ENCODE results near the gene NKAPD1. TPM values are rescaled to one million over a fixed set of nuclear protein-coding genes. Genes with fewer than 3 reads are reported as not detected.

The NKAPD1 gene
- total RNA-seq, 5 donors from 2014 or later (not counting 1 experiment from before 2014, with no cell fraction given): 14.6 to 22.1 (median 17.7) TPM

DNA sequence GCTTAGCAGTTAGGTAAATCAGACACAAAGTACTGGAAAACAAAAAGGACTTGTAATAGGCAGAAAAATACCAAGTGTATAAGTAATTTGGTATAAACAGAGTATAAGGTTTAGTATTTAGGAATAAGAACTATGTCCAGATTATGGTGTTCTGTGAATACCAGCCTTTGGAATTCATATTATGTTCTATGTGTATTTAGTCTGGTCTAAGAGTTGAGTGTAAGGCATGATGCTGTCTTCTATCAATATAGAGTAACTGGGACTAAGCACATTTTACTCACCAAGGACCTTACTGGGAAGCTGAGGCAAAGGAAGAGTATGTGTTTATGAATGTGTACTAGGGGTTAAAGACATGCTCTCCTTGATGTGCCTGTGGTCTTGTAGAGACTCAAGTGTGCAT, 22.1 kb downstream of the NKAPD1 start:
- H3K9me3 Mint-ChIP-seq: no peaks in the 10 kb centered on the region
- POLR2A ChIA-PET: no interaction called here

GRCh38 chr11:112097734-112098528, 23.8 kb downstream of the NKAPD1 start:
- Histone ChIP-seq H3K4me3 (ENCODE audit: control insufficient read depth in 1 of 2, extremely low read depth in 1 of 2, low read length in 1 of 2) (no peak overlapping the region), H3K27ac (ENCODE audit: low read length) (no peak overlapping the region), H3K36me3 (ENCODE audit: control insufficient read depth in 2 of 2, extremely low read depth in 1 of 2, insufficient read depth in 1 of 2, low read length in 1 of 2) (peaks cover 0 to 26% of the 10 kb centered on the region in 2 donors), H3K4me1 (ENCODE audit: control insufficient read depth in 1 of 2, extremely low read depth in 1 of 2, insufficient read depth in 2 of 2, low read length in 2 of 2) (no peaks in the 10 kb centered on the region), H3K27me3 (replicated peaks in 1 of 2; ENCODE audit: control insufficient read depth in 2 of 2, extremely low read depth in 1 of 2, insufficient read depth in 2 of 2, low read length in 1 of 2) (no peaks in the 10 kb centered on the region), H3K9me3 (no peaks in the 10 kb centered on the region)
- Mint-ChIP-seq H3K27ac (no peak overlapping the region), H3K9me3 (no peaks in the 10 kb centered on the region), H3K4me1 (peaks cover 0 to 11% (median 0%) of the 10 kb centered on the region in 3 donors), H3K4me3 (no peak overlapping the region), H3K27me3 (no peaks in the 10 kb centered on the region), H3K36me3 (peaks cover 29% of the 10 kb centered on the region)
- ChIA-PET CTCF (interaction anchor here in 1 of 2 donors (0.5 kb wide), 1 partner anchor 13 kb away, joined by 3 read pairs; no protein-coding TSS in a partner anchor), POLR2A (interaction anchor here in 1 of 2 donors (0.6 kb wide), 1 partner anchor 1756 kb away, joined by 3 read pairs; no protein-coding TSS in a partner anchor)
- DNase-seq (no peak), ATAC-seq (replicated peaks in 1 of 4) (no peak)
- 96% methylated on average over 7 of the region's 11 CpGs for WGBS (ENCODE audit: insufficient coverage)

More for the DNA sequence above, 22.1 kb downstream of the NKAPD1 start:
- ATAC-seq (replicated peaks in 1 of 4): no peak
- H3K36me3 ChIP-seq (ENCODE audit: control insufficient read depth in 2 of 2, extremely low read depth in 1 of 2, insufficient read depth in 1 of 2, low read length in 1 of 2): peaks cover 0 to 36% of the 10 kb centered on the region in 2 donors
- Mint-ChIP-seq H3K36me3 (peaks cover 45% of the 10 kb centered on the region), H3K4me1 (peaks cover 0 to 11% (median 5%) of the 10 kb centered on the region in 3 donors), H3K4me3 (no peak overlapping the region), H3K27me3 (no peaks in the 10 kb centered on the region), H3K27ac (no peak overlapping the region)
- CTCF ChIA-PET: interaction anchor here in 1 of 2 donors (0.6 to 1.0 kb wide), 2 partner anchors 18 to 1236 kb away, joined by 4 read pairs; no protein-coding TSS in a partner anchor
- no peak overlapping the region for H3K27ac ChIP-seq (ENCODE audit: low read length)
- no peak overlapping the region for H3K4me3 ChIP-seq (ENCODE audit: control insufficient read depth in 1 of 2, extremely low read depth in 1 of 2, low read length in 1 of 2)
- no peaks in the 10 kb centered on the region for H3K27me3 ChIP-seq (replicated peaks in 1 of 2; ENCODE audit: control insufficient read depth in 2 of 2, extremely low read depth in 1 of 2, insufficient read depth in 2 of 2, low read length in 1 of 2)
- H3K9me3 ChIP-seq: no peaks in the 10 kb centered on the region
- no peaks in the 10 kb centered on the region for H3K4me1 ChIP-seq (ENCODE audit: control insufficient read depth in 1 of 2, extremely low read depth in 1 of 2, insufficient read depth in 2 of 2, low read length in 2 of 2)
- no peak for DNase-seq

DNA sequence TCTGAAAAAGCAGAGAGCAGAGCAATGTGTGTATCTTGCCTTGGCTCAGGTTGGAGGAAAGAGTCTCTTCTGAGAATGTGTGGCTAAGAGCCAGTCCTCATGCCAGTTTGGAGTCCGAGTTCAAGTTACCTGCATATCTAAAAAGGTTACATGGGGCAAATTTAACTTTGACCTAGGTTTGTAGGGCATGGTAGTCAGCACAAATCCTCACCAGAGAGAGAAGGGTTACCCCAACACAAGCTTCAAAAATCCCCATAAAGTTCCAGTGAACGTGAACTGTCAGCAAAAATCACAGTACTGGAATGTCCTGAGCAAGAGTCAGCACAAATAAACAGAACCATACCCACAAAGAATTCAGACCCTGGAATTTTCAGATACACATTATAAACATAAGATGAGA, 26.4 kb downstream of the NKAPD1 start:
- no peak overlapping the region for H3K27ac ChIP-seq (ENCODE audit: low read length)
- peaks cover 0 to 11% (median 0%) of the 10 kb centered on the region in 3 donors for H3K4me1 Mint-ChIP-seq
- WGBS (ENCODE audit: insufficient coverage): no CpG with 5 or more reads among the region's 2 CpGs
- no peak overlapping the region for H3K27ac Mint-ChIP-seq
- no peak overlapping the region for H3K4me3 ChIP-seq (ENCODE audit: control insufficient read depth in 1 of 2, extremely low read depth in 1 of 2, low read length in 1 of 2)
- no peak overlapping the region for H3K4me3 Mint-ChIP-seq
- no peaks in the 10 kb centered on the region for H3K9me3 Mint-ChIP-seq
- H3K4me1 ChIP-seq (ENCODE audit: control insufficient read depth in 1 of 2, extremely low read depth in 1 of 2, insufficient read depth in 2 of 2, low read length in 2 of 2): no peaks in the 10 kb centered on the region
- H3K36me3 ChIP-seq (ENCODE audit: control insufficient read depth in 2 of 2, extremely low read depth in 1 of 2, insufficient read depth in 1 of 2, low read length in 1 of 2): peaks cover 0 to 15% of the 10 kb centered on the region in 2 donors
- POLR2A ChIA-PET: no interaction called here
- H3K36me3 Mint-ChIP-seq: peaks cover 26% of the 10 kb centered on the region
- H3K9me3 ChIP-seq: no peaks in the 10 kb centered on the region
- DNase-seq: no peak
- no peaks in the 10 kb centered on the region for H3K27me3 Mint-ChIP-seq
- no peaks in the 10 kb centered on the region for H3K27me3 ChIP-seq (replicated peaks in 1 of 2; ENCODE audit: control insufficient read depth in 2 of 2, extremely low read depth in 1 of 2, insufficient read depth in 2 of 2, low read length in 1 of 2)
- CTCF ChIA-PET: no interaction called here
- no peak for ATAC-seq (replicated peaks in 1 of 4)

GRCh38 chr11:112103446-112103845, 29.3 kb downstream of the NKAPD1 start:
- H3K4me3 Mint-ChIP-seq: no peak overlapping the region
- CTCF ChIA-PET: interaction anchor here (0.6 to 1.7 kb wide), 4 partner anchors 10 to 514 kb away, joined by 3 to 6 read pairs (median 4); no protein-coding TSS in a partner anchor
- H3K36me3 Mint-ChIP-seq: peaks cover 11% of the 10 kb centered on the region
- ATAC-seq (replicated peaks in 1 of 4) (no peak), DNase-seq (no peak)
- H3K27me3 ChIP-seq (replicated peaks in 1 of 2; ENCODE audit: control insufficient read depth in 2 of 2, extremely low read depth in 1 of 2, insufficient read depth in 2 of 2, low read length in 1 of 2): no peaks in the 10 kb centered on the region
- H3K4me3 ChIP-seq (ENCODE audit: control insufficient read depth in 1 of 2, extremely low read depth in 1 of 2, low read length in 1 of 2): no peak overlapping the region
- POLR2A ChIA-PET: no interaction called here
- H3K27me3 Mint-ChIP-seq: no peaks in the 10 kb centered on the region
- H3K36me3 ChIP-seq (ENCODE audit: control insufficient read depth in 2 of 2, extremely low read depth in 1 of 2, insufficient read depth in 1 of 2, low read length in 1 of 2): peaks cover 0 to 6% of the 10 kb centered on the region in 2 donors
- H3K27ac ChIP-seq (ENCODE audit: low read length): no peak overlapping the region
- H3K27ac Mint-ChIP-seq: no peak overlapping the region
- no peaks in the 10 kb centered on the region for H3K4me1 Mint-ChIP-seq
- H3K4me1 ChIP-seq (ENCODE audit: control insufficient read depth in 1 of 2, extremely low read depth in 1 of 2, insufficient read depth in 2 of 2, low read length in 2 of 2): no peaks in the 10 kb centered on the region
- H3K9me3 Mint-ChIP-seq: no peaks in the 10 kb centered on the region
- no CpG with 5 or more reads among the region's 6 CpGs for WGBS (ENCODE audit: insufficient coverage)
- H3K9me3 ChIP-seq: no peaks in the 10 kb centered on the region

- peaks cover 0 to 6% of the 10 kb centered on the region in 2 donors for H3K36me3 ChIP-seq (ENCODE audit: control insufficient read depth in 2 of 2, extremely low read depth in 1 of 2, insufficient read depth in 1 of 2, low read length in 1 of 2)
- ATAC-seq (replicated peaks in 1 of 4): no peak
- no peaks in the 10 kb centered on the region for H3K27me3 ChIP-seq (replicated peaks in 1 of 2; ENCODE audit: control insufficient read depth in 2 of 2, extremely low read depth in 1 of 2, insufficient read depth in 2 of 2, low read length in 1 of 2)
- no peaks in the 10 kb centered on the region for H3K9me3 ChIP-seq
- H3K4me1 Mint-ChIP-seq: no peaks in the 10 kb centered on the region
- no peak for DNase-seq
- no peaks in the 10 kb centered on the region for H3K4me1 ChIP-seq (ENCODE audit: control insufficient read depth in 1 of 2, extremely low read depth in 1 of 2, insufficient read depth in 2 of 2, low read length in 2 of 2)
- H3K27ac ChIP-seq (ENCODE audit: low read length): no peak overlapping the region
- ChIA-PET CTCF (no interaction called here), POLR2A (interaction anchor here in 1 of 2 donors (0.7 kb wide), 1 partner anchor 10 kb away, joined by 3 read pairs; no protein-coding TSS in a partner anchor)
- no peak overlapping the region for H3K4me3 Mint-ChIP-seq
- no peaks in the 10 kb centered on the region for H3K9me3 Mint-ChIP-seq
- H3K27me3 Mint-ChIP-seq: no peaks in the 10 kb centered on the region
- no peak overlapping the region for H3K27ac Mint-ChIP-seq
- WGBS (ENCODE audit: insufficient coverage): no CpG with 5 or more reads among the region's 8 CpGs
- peaks cover 4% of the 10 kb centered on the region for H3K36me3 Mint-ChIP-seq
- H3K4me3 ChIP-seq (ENCODE audit: control insufficient read depth in 1 of 2, extremely low read depth in 1 of 2, low read length in 1 of 2): no peak overlapping the region
These were observed 32.0 kb downstream of the NKAPD1 start for GRCh38 chr11:112106070-112106469.

DNA sequence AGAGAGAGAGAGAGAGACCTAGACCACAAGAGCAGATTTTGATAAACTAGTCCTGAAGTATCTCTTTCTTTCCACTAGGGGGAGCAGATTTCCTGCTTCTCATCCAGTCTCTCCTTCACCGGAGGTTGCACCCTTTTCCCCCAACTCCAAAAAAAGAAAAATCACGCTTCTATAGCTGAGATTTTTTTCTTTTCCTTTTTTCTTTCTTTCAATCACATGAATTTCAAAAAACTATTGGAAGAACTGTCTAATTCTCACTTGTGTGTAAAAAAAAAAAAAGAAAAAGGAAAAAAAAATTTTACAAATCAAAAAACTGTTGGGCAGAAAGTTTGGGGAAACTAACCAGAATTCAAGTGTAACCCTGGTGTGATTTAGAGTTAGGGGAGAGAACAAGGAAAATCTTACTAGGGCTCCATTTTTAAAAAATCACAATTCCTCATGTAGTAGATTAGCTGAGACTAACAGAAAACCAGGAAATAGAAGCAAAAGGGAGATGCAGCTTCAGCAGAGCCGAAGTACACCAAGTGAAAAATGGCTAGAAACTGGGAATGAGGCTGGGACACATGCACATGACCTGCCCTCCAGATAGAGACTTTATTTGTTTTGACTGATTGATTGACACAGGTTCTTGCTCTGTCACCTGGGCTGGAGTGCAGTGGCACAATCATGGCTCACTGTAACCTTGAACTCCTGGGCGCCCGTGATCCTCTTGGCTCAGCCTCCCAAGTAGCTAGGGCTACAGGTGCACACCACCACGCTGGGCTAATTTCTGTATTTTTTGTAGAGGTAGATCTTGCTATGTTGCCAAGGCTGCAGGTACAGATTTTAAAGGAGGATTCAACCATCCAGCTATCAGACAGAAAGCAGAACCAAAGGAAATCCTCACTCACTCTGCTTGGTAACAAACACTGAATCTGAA, 39.7 kb downstream of the NKAPD1 start:
- ChIA-PET POLR2A (no interaction called here), CTCF (interaction anchor here (0.5 to 1.3 kb wide), 26 partner anchors 8 to 1825 kb away, joined by 3 to 14 read pairs (median 4); partner anchors contain the start of gene ALG9 (in 1 of the 2))
- H3K9me3 ChIP-seq: no peaks in the 10 kb centered on the region
- peaks cover 3 to 4% (median 4%) of the 10 kb centered on the region in 3 donors for H3K4me1 Mint-ChIP-seq
- ATAC-seq (replicated peaks in 1 of 4) (peak in 3 of 4 experiments; percentile 49 to 57 (median 52)), DNase-seq (peak in 2 of 35 experiments; percentile 7 to 61)
- H3K4me3 Mint-ChIP-seq: no peak overlapping the region
- H3K4me1 ChIP-seq (ENCODE audit: control insufficient read depth in 1 of 2, extremely low read depth in 1 of 2, insufficient read depth in 2 of 2, low read length in 2 of 2): no peaks in the 10 kb centered on the region
- no peaks in the 10 kb centered on the region for H3K9me3 Mint-ChIP-seq
- peaks cover 0 to 2% of the 10 kb centered on the region in 2 donors for H3K36me3 ChIP-seq (ENCODE audit: control insufficient read depth in 2 of 2, extremely low read depth in 1 of 2, insufficient read depth in 1 of 2, low read length in 1 of 2)
- H3K27me3 ChIP-seq (replicated peaks in 1 of 2; ENCODE audit: control insufficient read depth in 2 of 2, extremely low read depth in 1 of 2, insufficient read depth in 2 of 2, low read length in 1 of 2): no peaks in the 10 kb centered on the region
- peaks cover 9% of the 10 kb centered on the region for H3K36me3 Mint-ChIP-seq
- H3K27me3 Mint-ChIP-seq: peaks cover 0 to 2% of the 10 kb centered on the region in 2 donors
- 100% methylated on average over 3 of the region's 6 CpGs for WGBS (ENCODE audit: insufficient coverage)
- no peak overlapping the region for H3K4me3 ChIP-seq (ENCODE audit: control insufficient read depth in 1 of 2, extremely low read depth in 1 of 2, low read length in 1 of 2)
- no peak overlapping the region for H3K27ac Mint-ChIP-seq
- H3K27ac ChIP-seq (ENCODE audit: low read length): no peak overlapping the region

Data from T-cell (primary cell).